Esophagus squamous epithelium (tissue), 4 donors: ENCODE results near the gene PRRG1.

Experiments
- CTCF ChIP-seq, 6 experiments: fragments of 450-650 bp in 4 of 6; fragments of 200-600 bp in 2 of 6; sonication (generic) in 2 of 6; IDR thresholded peaks; one replicate each; pipeline ENCODE4 v1.5.1; 2016 to 2019; ENCODE audit warnings: antibody characterized with exemption in 6 of 6, mild to moderate bottlenecking in 4 of 6, moderate library complexity in 4 of 6
- POLR2A ChIP-seq, 4 donors: fragments of 450-650 bp; IDR thresholded peaks; one replicate each; pipeline ENCODE4 v1.6.1; 2017; ENCODE audit warnings: antibody characterized with exemption in 4 of 4, mild to moderate bottlenecking in 4 of 4, moderate library complexity in 3 of 4

GRCh38 chrX:37383313-37383712, 34.1 kb downstream of the PRRG1 start:
- TF ChIP-seq CTCF (IDR thresholded peaks at IDR 0.05): no peak
- no peak for TF ChIP-seq POLR2A (IDR thresholded peaks at IDR 0.05)
